Progenitor cell of endocrine pancreas (in vitro differentiated cells): ENCODE data around the gene ARHGAP30. TPM values are rescaled to one million over a fixed set of nuclear protein-coding genes. Genes with fewer than 3 reads are reported as not detected.
"Not testable (repeated sequence)": the region's sequence is repeated elsewhere in the genome, so short reads cannot be mapped to it uniquely, and the experiment has no call there.

Experiments used
- DNase-seq: peaks from one replicate; pipeline ENCODE4 v3.0.0; 2021; ENCODE audit warnings: low spot score; ENCODE audit not compliant: unreplicated experiment
- H3K27ac Mint-ChIP-seq: 2 replicates; pipeline ENCODE4 v1.8.0; 2021; ENCODE audit warnings: mild to moderate bottlenecking, moderate library complexity, mixed read lengths
- H3K27me3 Mint-ChIP-seq: 2 replicates; pipeline ENCODE4 v1.8.0; 2021; ENCODE audit warnings: mixed read lengths
- H3K36me3 Mint-ChIP-seq: 2 replicates; pipeline ENCODE4 v1.8.0; 2022; ENCODE audit warnings: mixed read lengths; ENCODE audit not compliant: insufficient read depth
- H3K4me1 Mint-ChIP-seq: 2 replicates; pipeline ENCODE4 v1.8.0; 2021; ENCODE audit warnings: low read depth, mixed read lengths
- H3K4me3 Mint-ChIP-seq: 2 replicates; pipeline ENCODE4 v1.8.0; 2021; ENCODE audit warnings: low read depth, mild to moderate bottlenecking, moderate library complexity, mixed read lengths
- H3K9me3 Mint-ChIP-seq: 2 replicates; pipeline ENCODE4 v1.8.0; 2021; ENCODE audit warnings: low read depth, mixed read lengths
- total RNA-seq: library from RNA; stranded (reverse); gene quantifications from 2 replicates; pipeline ENCODE4 v1.2.1, GENCODE V29; 2021
- TF ChIP-seq, protein P1 (sequence below): fragments of 200-600 bp; sonication (generic); IDR thresholded peaks from one replicate; pipeline ENCODE4 v1.5.0; 2021; ENCODE audit warnings: antibody characterized with exemption, mild to moderate bottlenecking; ENCODE audit not compliant: unreplicated experiment

ARHGAP30 gene
- total RNA-seq, 1 donor from 2014 or later: not detected

DNA sequence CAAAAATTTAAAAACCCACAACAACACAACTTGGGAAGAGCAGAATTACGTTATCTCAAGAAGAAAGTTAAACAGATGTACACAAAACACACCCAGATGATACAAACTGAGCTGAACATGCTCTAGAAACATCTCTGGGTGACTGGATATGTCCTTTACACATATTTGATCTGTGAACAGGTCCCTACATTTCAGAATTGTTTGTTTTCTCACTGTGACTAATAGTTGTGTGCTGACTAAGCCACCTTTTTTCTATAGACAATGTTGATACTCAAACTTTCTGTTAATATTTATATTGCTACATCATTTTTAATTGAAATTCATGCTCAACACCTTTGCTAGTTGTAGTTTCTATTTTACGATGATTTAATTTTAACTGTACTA lies 47.7 kb downstream of the ARHGAP30 start:
- Mint-ChIP-seq H3K27ac (peak overlapping the region; percentile 99), H3K27me3 (no peaks in the 10 kb centered on the region), H3K9me3 (no peaks in the 10 kb centered on the region), H3K4me1 (peaks cover 36% of the 10 kb centered on the region), H3K36me3 (peaks cover 3% of the 10 kb centered on the region), H3K4me3 (peak overlapping the region; percentile 86)
- TF ChIP-seq, protein P1, sequence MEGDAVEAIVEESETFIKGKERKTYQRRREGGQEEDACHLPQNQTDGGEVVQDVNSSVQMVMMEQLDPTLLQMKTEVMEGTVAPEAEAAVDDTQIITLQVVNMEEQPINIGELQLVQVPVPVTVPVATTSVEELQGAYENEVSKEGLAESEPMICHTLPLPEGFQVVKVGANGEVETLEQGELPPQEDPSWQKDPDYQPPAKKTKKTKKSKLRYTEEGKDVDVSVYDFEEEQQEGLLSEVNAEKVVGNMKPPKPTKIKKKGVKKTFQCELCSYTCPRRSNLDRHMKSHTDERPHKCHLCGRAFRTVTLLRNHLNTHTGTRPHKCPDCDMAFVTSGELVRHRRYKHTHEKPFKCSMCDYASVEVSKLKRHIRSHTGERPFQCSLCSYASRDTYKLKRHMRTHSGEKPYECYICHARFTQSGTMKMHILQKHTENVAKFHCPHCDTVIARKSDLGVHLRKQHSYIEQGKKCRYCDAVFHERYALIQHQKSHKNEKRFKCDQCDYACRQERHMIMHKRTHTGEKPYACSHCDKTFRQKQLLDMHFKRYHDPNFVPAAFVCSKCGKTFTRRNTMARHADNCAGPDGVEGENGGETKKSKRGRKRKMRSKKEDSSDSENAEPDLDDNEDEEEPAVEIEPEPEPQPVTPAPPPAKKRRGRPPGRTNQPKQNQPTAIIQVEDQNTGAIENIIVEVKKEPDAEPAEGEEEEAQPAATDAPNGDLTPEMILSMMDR: no peak
- no peak for DNase-seq

DNA sequence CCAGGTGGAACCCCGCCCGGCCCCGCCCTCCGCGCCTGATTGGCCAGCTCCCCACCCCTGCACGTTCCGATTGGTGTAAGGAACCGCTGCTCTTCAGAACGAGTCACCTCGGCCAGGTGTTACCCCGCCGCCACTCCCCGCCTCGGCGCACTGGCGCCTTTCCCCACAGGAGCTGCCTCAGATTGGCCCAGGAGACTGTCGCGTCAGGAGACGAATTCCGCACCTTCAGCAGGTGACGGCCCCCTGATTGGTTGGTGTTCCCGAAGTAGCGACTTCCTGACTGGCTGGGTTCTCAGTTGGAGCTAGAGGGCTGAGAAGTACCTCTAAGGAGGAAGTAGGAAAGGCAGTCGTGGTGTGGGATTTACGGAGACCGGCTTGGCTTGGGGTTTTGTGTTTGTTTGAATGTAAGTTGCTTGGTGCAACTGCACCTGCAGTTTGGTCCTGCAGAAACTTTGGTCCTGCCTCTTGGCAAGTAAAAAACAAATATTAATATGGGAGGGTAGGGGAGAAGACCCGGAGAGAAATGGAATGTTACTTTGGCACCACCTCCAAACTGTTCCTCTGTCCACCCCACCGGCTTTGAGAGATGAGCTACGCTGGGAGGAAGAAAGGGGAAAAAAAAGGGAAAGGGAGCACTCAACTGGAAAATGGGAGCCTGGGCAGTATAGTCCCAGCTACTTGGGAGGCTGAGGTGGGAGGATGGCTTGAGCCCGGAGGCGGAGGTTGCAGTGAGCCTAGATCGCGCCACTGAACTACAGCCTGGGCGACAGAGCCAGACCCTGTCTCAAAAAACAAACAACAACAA lies 48.3 kb downstream of the ARHGAP30 start:
- Mint-ChIP-seq H3K36me3 (peaks cover 3% of the 10 kb centered on the region), H3K9me3 (no peaks in the 10 kb centered on the region), H3K27me3 (no peaks in the 10 kb centered on the region), H3K4me3 (peak overlapping the region; percentile 86), H3K4me1 (peaks cover 37% of the 10 kb centered on the region), H3K27ac (peak overlapping the region; percentile 99)
- TF ChIP-seq, protein P1: no peak
- peak; percentile 96 for DNase-seq

DNA sequence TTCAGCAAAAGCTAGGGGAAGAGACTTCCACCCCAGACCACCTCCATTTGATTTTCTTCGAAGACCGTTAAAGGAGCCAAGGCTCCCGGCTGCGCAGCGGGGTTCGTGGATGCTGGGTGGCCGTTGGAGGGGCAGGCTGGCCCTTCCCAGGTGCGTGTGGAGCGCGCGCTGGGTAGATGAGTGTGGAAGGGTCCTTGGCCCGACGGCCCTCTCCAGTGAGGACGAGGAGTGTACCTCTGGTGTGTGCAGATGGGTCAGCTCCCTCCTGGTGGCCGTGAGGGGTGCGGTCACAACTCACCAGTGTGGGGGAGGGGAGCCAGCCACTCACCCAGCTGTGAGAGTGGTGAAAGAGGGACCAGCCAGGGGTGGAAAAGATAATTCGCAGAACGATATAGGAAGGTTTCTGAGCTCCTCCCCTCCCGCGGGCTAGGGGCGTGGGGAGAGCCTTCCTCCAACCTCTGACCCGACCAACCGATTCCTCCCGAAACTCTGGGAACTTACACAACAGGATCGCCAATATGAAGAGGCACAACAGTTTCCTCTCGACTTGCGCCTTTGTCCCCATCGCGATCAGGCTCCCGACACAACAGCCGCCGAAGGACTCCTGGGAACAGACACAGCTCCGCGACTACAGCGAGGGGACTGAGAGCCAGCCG lies 49.1 kb downstream of the ARHGAP30 start, which contains the start of gene F11R:
Gene F11R, minus strand, starts transcription at position 644 of the 656 bp plus-strand sequence. Its CDS starts 79 bp downstream, at position 565.
- TF ChIP-seq, protein P1: peak; percentile 45
- DNase-seq: peak; percentile 65
- peak within 1 kb of the TSS; percentile 99 for H3K27ac Mint-ChIP-seq
- peaks cover 37% of the 10 kb centered on the region for H3K4me1 Mint-ChIP-seq
- H3K9me3 Mint-ChIP-seq: no peaks in the 10 kb centered on the region
- H3K4me3 Mint-ChIP-seq: peak within 1 kb of the TSS; percentile 86
- no peaks in the 10 kb centered on the region for H3K27me3 Mint-ChIP-seq
- peaks cover 3% of the 10 kb centered on the region for H3K36me3 Mint-ChIP-seq

DNA sequence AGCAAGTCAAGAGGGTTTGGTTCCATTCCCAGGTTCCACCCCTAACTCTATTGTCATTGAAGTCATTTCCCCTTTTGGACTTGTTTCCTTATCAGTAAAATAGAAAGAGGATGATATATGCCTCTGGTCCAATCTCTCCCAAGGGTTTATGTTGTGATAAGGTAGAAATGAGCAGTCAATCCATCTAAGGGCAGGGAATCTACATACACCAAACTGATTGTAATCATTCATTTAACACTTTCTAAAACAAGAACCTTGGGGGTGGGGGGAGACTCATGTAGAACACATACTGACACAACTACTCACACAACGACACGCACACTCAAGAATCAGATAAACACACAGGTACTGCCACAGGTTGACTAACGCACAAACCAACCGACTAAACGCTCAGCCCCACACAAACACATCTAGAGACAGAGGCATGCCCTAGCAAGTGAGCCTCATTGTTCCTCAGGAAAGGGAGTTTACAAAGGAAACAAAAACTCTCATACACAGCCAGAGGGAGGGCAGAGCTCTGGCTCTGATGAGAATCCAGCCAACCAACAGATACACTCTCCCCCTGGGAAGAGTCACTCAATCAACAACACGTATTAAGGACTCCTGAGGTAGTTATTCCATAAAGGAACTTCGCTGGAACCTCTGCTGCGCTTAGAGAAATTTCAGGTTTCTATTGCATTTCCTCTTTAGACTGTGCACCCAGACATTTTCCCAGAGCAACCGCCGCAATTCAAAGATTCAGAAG lies 49.8 kb downstream of the ARHGAP30 start:
- no peaks in the 10 kb centered on the region for H3K27me3 Mint-ChIP-seq
- peaks cover 3% of the 10 kb centered on the region for H3K36me3 Mint-ChIP-seq
- peak overlapping the region; percentile 99 for H3K27ac Mint-ChIP-seq
- TF ChIP-seq, protein P1: no peak
- peak overlapping the region; percentile 86 for H3K4me3 Mint-ChIP-seq
- peaks cover 37% of the 10 kb centered on the region for H3K4me1 Mint-ChIP-seq
- H3K9me3 Mint-ChIP-seq: no peaks in the 10 kb centered on the region
- no peak for DNase-seq

DNA sequence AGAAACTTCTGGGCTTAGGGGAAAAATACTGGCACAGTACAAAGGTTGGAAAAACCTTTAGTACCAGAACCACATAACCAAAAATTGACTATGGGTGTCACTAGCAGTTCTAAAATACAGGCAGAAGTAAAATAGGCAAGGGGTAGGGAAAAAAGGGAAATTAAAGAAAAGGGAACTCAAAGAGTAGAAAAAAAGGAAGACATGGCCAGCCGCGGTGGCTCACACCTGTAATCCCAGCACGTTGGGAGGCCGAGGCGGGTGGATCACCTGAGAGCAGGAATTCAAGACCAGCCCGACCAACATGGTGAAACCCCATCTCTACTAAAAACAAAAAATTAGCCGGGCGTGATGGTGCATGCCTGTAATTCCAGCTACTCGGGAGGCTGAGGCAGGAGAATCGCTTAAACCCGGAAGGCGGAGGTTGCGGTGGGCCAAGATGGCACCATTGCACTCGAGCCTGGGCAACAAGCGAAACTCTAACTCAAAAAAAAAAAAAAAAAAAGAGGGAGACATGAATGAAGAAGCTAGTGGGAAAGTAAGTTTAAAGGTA lies 50.5 kb downstream of the ARHGAP30 start:
- H3K4me1 Mint-ChIP-seq: peaks cover 40% of the 10 kb centered on the region
- not testable (repeated sequence) for H3K36me3 Mint-ChIP-seq
- H3K27ac Mint-ChIP-seq: peak overlapping the region; percentile 93

More for the DNA sequence above, 50.5 kb downstream of the ARHGAP30 start:
- peak overlapping the region; percentile 86 for H3K4me3 Mint-ChIP-seq
- H3K27me3 Mint-ChIP-seq, H3K9me3 Mint-ChIP-seq, DNase-seq: not testable (repeated sequence)
